Neural cell (in vitro differentiated cells): ENCODE results near the gene FRMD4A. TPM values are rescaled to one million over a fixed set of nuclear protein-coding genes. Genes with fewer than 3 reads are reported as not detected.

Experiments
- H2AFZ ChIP-seq: fragments of 200-600, 300-800 bp; sonication (generic), shearing (Covaris generic); 2 replicates; pipeline ENCODE4 v1.6.0; 2014; ENCODE audit warnings: low read depth, mild to moderate bottlenecking, antibody characterized with exemption, low read length, moderate library complexity
- H3F3A ChIP-seq: fragments of 200-600 bp; shearing (Covaris generic); 2 replicates; pipeline ENCODE4 v1.6.1; 2016; ENCODE audit warnings: mild to moderate bottlenecking, moderate library complexity, mixed read lengths, antibody characterized with exemption, low read length; ENCODE audit not compliant: insufficient read depth, poor library complexity, severe bottlenecking
- H3K27ac ChIP-seq: fragments of 200-600, 300-800 bp; sonication (generic), shearing (Covaris generic); 2 replicates; pipeline ENCODE4 v1.5.1; 2014; ENCODE audit warnings: mild to moderate bottlenecking, low read length, moderate library complexity
- H3K27me3 ChIP-seq: fragments of 300-800, 200-600 bp; sonication (generic), shearing (Covaris generic); 2 replicates; pipeline ENCODE4 v1.6.0; 2014; ENCODE audit warnings: mild to moderate bottlenecking, low read depth, low read length, moderate library complexity; ENCODE audit not compliant: insufficient read depth
- H3K36me3 ChIP-seq: fragments of 300-800, 200-600 bp; sonication (generic), shearing (Covaris generic); 2 replicates; pipeline ENCODE4 v1.5.1; 2014; ENCODE audit warnings: mild to moderate bottlenecking, antibody characterized with exemption, low read length, moderate library complexity; ENCODE audit not compliant: insufficient read depth
- H3K4me2 ChIP-seq: fragments of 300-800, 200-600 bp; sonication (generic), shearing (Covaris generic); 2 replicates; pipeline ENCODE4 v1.6.0; 2014; ENCODE audit warnings: mild to moderate bottlenecking, low read length
- H3K4me3 ChIP-seq: fragments of 300-800, 200-600 bp; sonication (generic), shearing (Covaris generic); 2 replicates; pipeline ENCODE4 v1.5.1; 2014; ENCODE audit warnings: mild to moderate bottlenecking, low read length, moderate library complexity
- H3K79me2 ChIP-seq: fragments of 200-600 bp; shearing (Covaris generic); replicated peaks from 2 replicates; pipeline ENCODE4 v1.6.0; 2014; ENCODE audit warnings: mild to moderate bottlenecking, low read length, moderate library complexity; ENCODE audit not compliant: insufficient read depth
- H3K9ac ChIP-seq: fragments of 300-800, 200-600 bp; sonication (generic), shearing (Covaris generic); 2 replicates; pipeline ENCODE4 v1.6.1; 2016; ENCODE audit warnings: mild to moderate bottlenecking, low read length, mixed read lengths
- H3K9me2 ChIP-seq: fragments of 200-600 bp; shearing (Covaris generic); 2 replicates; pipeline ENCODE4 v1.6.1; 2016; ENCODE audit warnings: mild to moderate bottlenecking, low read length, mixed read lengths; ENCODE audit not compliant: insufficient read depth
- H3K9me3 ChIP-seq: fragments of 200-600, 300-800 bp; sonication (generic), shearing (Covaris generic); 2 replicates; pipeline ENCODE4 v1.6.1; 2016; ENCODE audit warnings: mild to moderate bottlenecking, mixed run types, low read length, moderate library complexity, mixed read lengths
- H4K20me1 ChIP-seq: fragments of 200-600 bp; shearing (Covaris generic); 2 replicates; pipeline ENCODE4 v1.6.1; 2016; ENCODE audit warnings: mild to moderate bottlenecking, mixed run types; ENCODE audit not compliant: insufficient read depth
- CTCF ChIP-seq: fragments of 450-650 bp; IDR thresholded peaks from 2 replicates; pipeline ENCODE4 v1.5.1; 2014; ENCODE audit warnings: antibody characterized with exemption, mild to moderate bottlenecking, moderate library complexity; ENCODE audit not compliant: poor library complexity, severe bottlenecking
- EP300 ChIP-seq: fragments of 450-650 bp; conservative IDR thresholded peaks from 2 replicates; pipeline ENCODE4 v1.6.1; 2014; ENCODE audit warnings: antibody characterized with exemption, mild to moderate bottlenecking, moderate library complexity; ENCODE audit not compliant: poor library complexity, severe bottlenecking
- EZH2 ChIP-seq: fragments of 200-600, 300-800 bp; shearing (Covaris generic), sonication (generic); IDR thresholded peaks from 2 replicates; pipeline ENCODE4 v1.6.1; 2014; ENCODE audit warnings: antibody characterized with exemption, low read length, borderline replicate concordance, mild to moderate bottlenecking; ENCODE audit not compliant: insufficient read depth, poor library complexity, severe bottlenecking
- MXI1 ChIP-seq: fragments of 450-650 bp; conservative IDR thresholded peaks from 2 replicates; pipeline ENCODE4 v1.6.1; 2014; ENCODE audit warnings: antibody characterized with exemption, mild to moderate bottlenecking; ENCODE audit not compliant: poor library complexity, severe bottlenecking
- POLR2AphosphoS5 ChIP-seq: IDR thresholded peaks from 2 replicates; pipeline ENCODE4 v1.6.1; 2012
- RAD21 ChIP-seq: fragments of 450-650 bp; conservative IDR thresholded peaks from 2 replicates; pipeline ENCODE4 v1.6.1; 2014; ENCODE audit warnings: antibody characterized with exemption, mild to moderate bottlenecking, moderate library complexity
- SMC3 ChIP-seq: fragments of 450-650 bp; conservative IDR thresholded peaks from 2 replicates; pipeline ENCODE4 v1.6.1; 2014; ENCODE audit warnings: antibody characterized with exemption, mild to moderate bottlenecking, moderate library complexity; ENCODE audit not compliant: poor library complexity
- TAF1 ChIP-seq: IDR thresholded peaks from 2 replicates; pipeline ENCODE4 v1.6.1; 2012; ENCODE audit warnings: low read depth
- polyA plus RNA-seq: library from polyadenylated mRNA; depleted of rRNA; stranded (reverse); fragments of >200 nt; gene quantifications from 2 replicates; pipeline ENCODE4 v1.2.3, GENCODE V29; 2014
- TF ChIP-seq, protein P1 (sequence below): IDR thresholded peaks from 2 replicates; pipeline ENCODE4 v1.6.1; 2012; ENCODE audit warnings: borderline replicate concordance

The FRMD4A gene
- polyA plus RNA-seq, 1 donor from 2014 or later, result 36.5 TPM

- Histone ChIP-seq H4K20me1 (no peaks in the 10 kb centered on the region), H3K4me2 (no peak overlapping the region), H3K9ac (no peak overlapping the region), H3K9me2 (no peaks in the 10 kb centered on the region), H3F3A (no peaks in the 10 kb centered on the region), H3K9me3 (no peaks in the 10 kb centered on the region), H3K27ac (no peak overlapping the region), H3K36me3 (no peaks in the 10 kb centered on the region), H2AFZ (no peak overlapping the region), H3K4me3 (no peak overlapping the region), H3K79me2 (no peaks in the 10 kb centered on the region), H3K27me3 (no peaks in the 10 kb centered on the region)
- TF ChIP-seq, protein P1, sequence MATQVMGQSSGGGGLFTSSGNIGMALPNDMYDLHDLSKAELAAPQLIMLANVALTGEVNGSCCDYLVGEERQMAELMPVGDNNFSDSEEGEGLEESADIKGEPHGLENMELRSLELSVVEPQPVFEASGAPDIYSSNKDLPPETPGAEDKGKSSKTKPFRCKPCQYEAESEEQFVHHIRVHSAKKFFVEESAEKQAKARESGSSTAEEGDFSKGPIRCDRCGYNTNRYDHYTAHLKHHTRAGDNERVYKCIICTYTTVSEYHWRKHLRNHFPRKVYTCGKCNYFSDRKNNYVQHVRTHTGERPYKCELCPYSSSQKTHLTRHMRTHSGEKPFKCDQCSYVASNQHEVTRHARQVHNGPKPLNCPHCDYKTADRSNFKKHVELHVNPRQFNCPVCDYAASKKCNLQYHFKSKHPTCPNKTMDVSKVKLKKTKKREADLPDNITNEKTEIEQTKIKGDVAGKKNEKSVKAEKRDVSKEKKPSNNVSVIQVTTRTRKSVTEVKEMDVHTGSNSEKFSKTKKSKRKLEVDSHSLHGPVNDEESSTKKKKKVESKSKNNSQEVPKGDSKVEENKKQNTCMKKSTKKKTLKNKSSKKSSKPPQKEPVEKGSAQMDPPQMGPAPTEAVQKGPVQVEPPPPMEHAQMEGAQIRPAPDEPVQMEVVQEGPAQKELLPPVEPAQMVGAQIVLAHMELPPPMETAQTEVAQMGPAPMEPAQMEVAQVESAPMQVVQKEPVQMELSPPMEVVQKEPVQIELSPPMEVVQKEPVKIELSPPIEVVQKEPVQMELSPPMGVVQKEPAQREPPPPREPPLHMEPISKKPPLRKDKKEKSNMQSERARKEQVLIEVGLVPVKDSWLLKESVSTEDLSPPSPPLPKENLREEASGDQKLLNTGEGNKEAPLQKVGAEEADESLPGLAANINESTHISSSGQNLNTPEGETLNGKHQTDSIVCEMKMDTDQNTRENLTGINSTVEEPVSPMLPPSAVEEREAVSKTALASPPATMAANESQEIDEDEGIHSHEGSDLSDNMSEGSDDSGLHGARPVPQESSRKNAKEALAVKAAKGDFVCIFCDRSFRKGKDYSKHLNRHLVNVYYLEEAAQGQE, result no peak
- TF ChIP-seq EZH2 (no peak), TAF1 (no peak), SMC3 (no peak), RAD21 (no peak), CTCF (no peak), POLR2AphosphoS5 (no peak), EP300 (no peak), MXI1 (no peak)
Measured at GRCh38 chr10:13765641-13766341, 564.9 kb downstream of the FRMD4A start.

- no peak overlapping the region for H3K4me2 ChIP-seq
- H3K27me3 ChIP-seq, result no peaks in the 10 kb centered on the region
- no peaks in the 10 kb centered on the region for H3K36me3 ChIP-seq
- H3K9me3 ChIP-seq, result no peaks in the 10 kb centered on the region
- no peak overlapping the region for H3K9ac ChIP-seq
- no peak overlapping the region for H3K4me3 ChIP-seq
- H3K9me2 ChIP-seq, result no peaks in the 10 kb centered on the region
- H3K79me2 ChIP-seq, result no peaks in the 10 kb centered on the region
- no peak overlapping the region for H3K27ac ChIP-seq
- TF ChIP-seq POLR2AphosphoS5 (no peak), CTCF (no peak), MXI1 (no peak), TAF1 (no peak), SMC3 (no peak), EP300 (no peak)
- TF ChIP-seq, protein P1, result no peak
- no peaks in the 10 kb centered on the region for H4K20me1 ChIP-seq
- H3F3A ChIP-seq, result no peaks in the 10 kb centered on the region
- H2AFZ ChIP-seq, result no peak overlapping the region
Measured at GRCh38 chr10:13761490-13762091, 569.1 kb downstream of the FRMD4A start.
